ENCODE data around the gene GRIK4. TPM values are rescaled to one million over a fixed set of nuclear protein-coding genes. Genes with fewer than 3 reads are reported as not detected.

GRIK4 gene
- total RNA-seq, 1 experiment from 2014 or later = 3.3 TPM

DNA sequence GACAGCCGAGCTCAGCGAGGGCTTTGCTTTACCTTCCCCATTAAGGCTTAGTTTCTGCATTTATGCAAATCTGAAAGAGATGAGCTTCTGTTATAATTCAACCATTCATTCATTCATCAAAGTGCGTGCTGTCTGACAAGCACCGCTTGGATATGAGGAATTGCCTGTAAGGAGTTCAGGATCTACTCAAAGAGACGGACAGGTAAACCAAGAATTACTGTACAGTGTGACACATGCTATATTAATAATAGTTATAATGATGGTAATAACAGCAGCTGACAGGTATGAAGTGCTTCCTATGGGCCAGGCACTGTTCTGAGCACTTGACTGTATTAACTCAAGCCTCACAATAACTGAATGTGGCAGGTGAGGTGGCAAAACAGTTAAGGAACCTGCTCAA, 402.5 kb downstream of the GRIK4 start:
- Mint-ChIP-seq H3K4me3 (no peak overlapping the region), H3K9me3 (peaks cover 5% of the 10 kb centered on the region; the same call in 1 of the 2 replicates), H3K4me1 (peaks cover 24% of the 10 kb centered on the region), H3K27ac (no peak overlapping the region), H3K27me3 (ENCODE audit: low read depth) (no peaks in the 10 kb centered on the region; the same call in 1 of the 2 replicates), H3K36me3 (no peaks in the 10 kb centered on the region)
- ATAC-seq (no peak), DNase-seq (ENCODE audit: low spot score) (no peak)
- ChIA-PET POLR2A (interaction anchor here (0.8 kb wide), 1 partner anchor 80 kb away, joined by 3 read pairs; no protein-coding TSS in a partner anchor), CTCF (interaction anchor here (0.7 to 4.2 kb wide), 6 partner anchors 10 to 607 kb away, joined by 3 to 41 read pairs (median 4); no protein-coding TSS in a partner anchor)
- TF ChIP-seq ZNF416 (CRISPR knock-in tag; IDR thresholded peaks at IDR 0.05) = no peak
- no peak for TF ChIP-seq IRF2 (CRISPR knock-in tag; IDR thresholded peaks at IDR 0.05; ENCODE audit: borderline replicate concordance, low read depth)
- TF ChIP-seq, protein P1, sequence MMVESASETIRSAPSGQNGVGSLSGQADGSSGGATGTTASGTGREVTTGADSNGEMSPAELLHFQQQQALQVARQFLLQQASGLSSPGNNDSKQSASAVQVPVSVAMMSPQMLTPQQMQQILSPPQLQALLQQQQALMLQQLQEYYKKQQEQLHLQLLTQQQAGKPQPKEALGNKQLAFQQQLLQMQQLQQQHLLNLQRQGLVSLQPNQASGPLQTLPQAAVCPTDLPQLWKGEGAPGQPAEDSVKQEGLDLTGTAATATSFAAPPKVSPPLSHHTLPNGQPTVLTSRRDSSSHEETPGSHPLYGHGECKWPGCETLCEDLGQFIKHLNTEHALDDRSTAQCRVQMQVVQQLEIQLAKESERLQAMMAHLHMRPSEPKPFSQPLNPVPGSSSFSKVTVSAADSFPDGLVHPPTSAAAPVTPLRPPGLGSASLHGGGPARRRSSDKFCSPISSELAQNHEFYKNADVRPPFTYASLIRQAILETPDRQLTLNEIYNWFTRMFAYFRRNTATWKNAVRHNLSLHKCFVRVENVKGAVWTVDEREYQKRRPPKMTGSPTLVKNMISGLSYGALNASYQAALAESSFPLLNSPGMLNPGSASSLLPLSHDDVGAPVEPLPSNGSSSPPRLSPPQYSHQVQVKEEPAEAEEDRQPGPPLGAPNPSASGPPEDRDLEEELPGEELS (CRISPR knock-in tag; IDR thresholded peaks at IDR 0.05) = no peak

DNA sequence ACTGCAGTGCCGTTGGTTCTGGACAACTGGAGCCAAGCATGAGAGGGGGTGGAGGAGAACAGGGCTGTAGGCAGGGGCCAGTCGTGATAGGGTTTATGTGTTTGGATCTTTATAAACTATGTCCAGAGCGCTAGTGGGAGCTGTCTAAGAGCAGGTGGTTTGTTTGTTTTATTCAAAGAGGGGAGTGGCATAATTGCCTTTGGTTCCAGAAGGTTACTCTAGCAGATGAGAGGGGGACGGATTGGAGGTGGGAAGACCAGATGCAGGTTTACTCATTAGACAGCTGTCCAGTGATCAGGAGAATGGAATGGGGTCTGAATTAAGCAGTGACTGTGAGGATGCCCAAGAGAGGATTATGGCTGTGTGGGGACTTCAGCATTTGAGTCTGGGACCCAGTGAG, 403.1 kb downstream of the GRIK4 start:
- no peak overlapping the region for H3K27ac Mint-ChIP-seq
- DNase-seq (ENCODE audit: low spot score) (no peak), ATAC-seq (no peak)
- peaks cover 5% of the 10 kb centered on the region; the same call in 1 of the 2 replicates for H3K9me3 Mint-ChIP-seq
- peaks cover 29% of the 10 kb centered on the region for H3K4me1 Mint-ChIP-seq
- TF ChIP-seq ZNF219 (CRISPR knock-in tag; IDR thresholded peaks at IDR 0.05; ENCODE audit: borderline replicate concordance) (no peak), FOXP1 (CRISPR knock-in tag; IDR thresholded peaks at IDR 0.05; ENCODE audit: borderline replicate concordance) (no peak), IRF2 (CRISPR knock-in tag; IDR thresholded peaks at IDR 0.05; ENCODE audit: borderline replicate concordance, low read depth) (no peak), ZNF416 (CRISPR knock-in tag; IDR thresholded peaks at IDR 0.05) (no peak), SOX15 (CRISPR knock-in tag; IDR thresholded peaks at IDR 0.05) (no peak), ZBTB21 (CRISPR knock-in tag; IDR thresholded peaks at IDR 0.05; ENCODE audit: borderline replicate concordance) (no peak), ELF4 (CRISPR knock-in tag; IDR thresholded peaks at IDR 0.05; ENCODE audit: low read depth) (no peak), CREB1 (CRISPR knock-in tag; IDR thresholded peaks at IDR 0.05) (no peak)
- TF ChIP-seq, protein P2, sequence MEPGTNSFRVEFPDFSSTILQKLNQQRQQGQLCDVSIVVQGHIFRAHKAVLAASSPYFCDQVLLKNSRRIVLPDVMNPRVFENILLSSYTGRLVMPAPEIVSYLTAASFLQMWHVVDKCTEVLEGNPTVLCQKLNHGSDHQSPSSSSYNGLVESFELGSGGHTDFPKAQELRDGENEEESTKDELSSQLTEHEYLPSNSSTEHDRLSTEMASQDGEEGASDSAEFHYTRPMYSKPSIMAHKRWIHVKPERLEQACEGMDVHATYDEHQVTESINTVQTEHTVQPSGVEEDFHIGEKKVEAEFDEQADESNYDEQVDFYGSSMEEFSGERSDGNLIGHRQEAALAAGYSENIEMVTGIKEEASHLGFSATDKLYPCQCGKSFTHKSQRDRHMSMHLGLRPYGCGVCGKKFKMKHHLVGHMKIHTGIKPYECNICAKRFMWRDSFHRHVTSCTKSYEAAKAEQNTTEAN (CRISPR knock-in tag; IDR thresholded peaks at IDR 0.05) = no peak
- TF ChIP-seq, protein P3, sequence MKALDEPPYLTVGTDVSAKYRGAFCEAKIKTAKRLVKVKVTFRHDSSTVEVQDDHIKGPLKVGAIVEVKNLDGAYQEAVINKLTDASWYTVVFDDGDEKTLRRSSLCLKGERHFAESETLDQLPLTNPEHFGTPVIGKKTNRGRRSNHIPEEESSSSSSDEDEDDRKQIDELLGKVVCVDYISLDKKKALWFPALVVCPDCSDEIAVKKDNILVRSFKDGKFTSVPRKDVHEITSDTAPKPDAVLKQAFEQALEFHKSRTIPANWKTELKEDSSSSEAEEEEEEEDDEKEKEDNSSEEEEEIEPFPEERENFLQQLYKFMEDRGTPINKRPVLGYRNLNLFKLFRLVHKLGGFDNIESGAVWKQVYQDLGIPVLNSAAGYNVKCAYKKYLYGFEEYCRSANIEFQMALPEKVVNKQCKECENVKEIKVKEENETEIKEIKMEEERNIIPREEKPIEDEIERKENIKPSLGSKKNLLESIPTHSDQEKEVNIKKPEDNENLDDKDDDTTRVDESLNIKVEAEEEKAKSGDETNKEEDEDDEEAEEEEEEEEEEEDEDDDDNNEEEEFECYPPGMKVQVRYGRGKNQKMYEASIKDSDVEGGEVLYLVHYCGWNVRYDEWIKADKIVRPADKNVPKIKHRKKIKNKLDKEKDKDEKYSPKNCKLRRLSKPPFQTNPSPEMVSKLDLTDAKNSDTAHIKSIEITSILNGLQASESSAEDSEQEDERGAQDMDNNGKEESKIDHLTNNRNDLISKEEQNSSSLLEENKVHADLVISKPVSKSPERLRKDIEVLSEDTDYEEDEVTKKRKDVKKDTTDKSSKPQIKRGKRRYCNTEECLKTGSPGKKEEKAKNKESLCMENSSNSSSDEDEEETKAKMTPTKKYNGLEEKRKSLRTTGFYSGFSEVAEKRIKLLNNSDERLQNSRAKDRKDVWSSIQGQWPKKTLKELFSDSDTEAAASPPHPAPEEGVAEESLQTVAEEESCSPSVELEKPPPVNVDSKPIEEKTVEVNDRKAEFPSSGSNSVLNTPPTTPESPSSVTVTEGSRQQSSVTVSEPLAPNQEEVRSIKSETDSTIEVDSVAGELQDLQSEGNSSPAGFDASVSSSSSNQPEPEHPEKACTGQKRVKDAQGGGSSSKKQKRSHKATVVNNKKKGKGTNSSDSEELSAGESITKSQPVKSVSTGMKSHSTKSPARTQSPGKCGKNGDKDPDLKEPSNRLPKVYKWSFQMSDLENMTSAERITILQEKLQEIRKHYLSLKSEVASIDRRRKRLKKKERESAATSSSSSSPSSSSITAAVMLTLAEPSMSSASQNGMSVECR (CRISPR knock-in tag; IDR thresholded peaks at IDR 0.05; ENCODE audit: borderline replicate concordance) = no peak
- TF ChIP-seq, protein P4, sequence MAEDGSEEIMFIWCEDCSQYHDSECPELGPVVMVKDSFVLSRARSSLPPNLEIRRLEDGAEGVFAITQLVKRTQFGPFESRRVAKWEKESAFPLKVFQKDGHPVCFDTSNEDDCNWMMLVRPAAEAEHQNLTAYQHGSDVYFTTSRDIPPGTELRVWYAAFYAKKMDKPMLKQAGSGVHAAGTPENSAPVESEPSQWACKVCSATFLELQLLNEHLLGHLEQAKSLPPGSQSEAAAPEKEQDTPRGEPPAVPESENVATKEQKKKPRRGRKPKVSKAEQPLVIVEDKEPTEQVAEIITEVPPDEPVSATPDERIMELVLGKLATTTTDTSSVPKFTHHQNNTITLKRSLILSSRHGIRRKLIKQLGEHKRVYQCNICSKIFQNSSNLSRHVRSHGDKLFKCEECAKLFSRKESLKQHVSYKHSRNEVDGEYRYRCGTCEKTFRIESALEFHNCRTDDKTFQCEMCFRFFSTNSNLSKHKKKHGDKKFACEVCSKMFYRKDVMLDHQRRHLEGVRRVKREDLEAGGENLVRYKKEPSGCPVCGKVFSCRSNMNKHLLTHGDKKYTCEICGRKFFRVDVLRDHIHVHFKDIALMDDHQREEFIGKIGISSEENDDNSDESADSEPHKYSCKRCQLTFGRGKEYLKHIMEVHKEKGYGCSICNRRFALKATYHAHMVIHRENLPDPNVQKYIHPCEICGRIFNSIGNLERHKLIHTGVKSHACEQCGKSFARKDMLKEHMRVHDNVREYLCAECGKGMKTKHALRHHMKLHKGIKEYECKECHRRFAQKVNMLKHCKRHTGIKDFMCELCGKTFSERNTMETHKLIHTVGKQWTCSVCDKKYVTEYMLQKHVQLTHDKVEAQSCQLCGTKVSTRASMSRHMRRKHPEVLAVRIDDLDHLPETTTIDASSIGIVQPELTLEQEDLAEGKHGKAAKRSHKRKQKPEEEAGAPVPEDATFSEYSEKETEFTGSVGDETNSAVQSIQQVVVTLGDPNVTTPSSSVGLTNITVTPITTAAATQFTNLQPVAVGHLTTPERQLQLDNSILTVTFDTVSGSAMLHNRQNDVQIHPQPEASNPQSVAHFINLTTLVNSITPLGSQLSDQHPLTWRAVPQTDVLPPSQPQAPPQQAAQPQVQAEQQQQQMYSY (CRISPR knock-in tag; IDR thresholded peaks at IDR 0.05) = no peak
- TF ChIP-seq, protein P5, sequence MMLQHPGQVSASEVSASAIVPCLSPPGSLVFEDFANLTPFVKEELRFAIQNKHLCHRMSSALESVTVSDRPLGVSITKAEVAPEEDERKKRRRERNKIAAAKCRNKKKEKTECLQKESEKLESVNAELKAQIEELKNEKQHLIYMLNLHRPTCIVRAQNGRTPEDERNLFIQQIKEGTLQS (CRISPR knock-in tag; conservative IDR thresholded peaks at IDR 0.05) = no peak
- CTCF ChIA-PET = interaction anchor here (1.2 to 4.2 kb wide), 3 partner anchors 9 to 20 kb away, joined by 4 to 41 read pairs (median 5); no protein-coding TSS in a partner anchor
- POLR2A ChIA-PET = no interaction called here
- no peaks in the 10 kb centered on the region; the same call in 1 of the 2 replicates for H3K27me3 Mint-ChIP-seq (ENCODE audit: low read depth)
- H3K4me3 Mint-ChIP-seq = no peak overlapping the region
- H3K36me3 Mint-ChIP-seq = no peaks in the 10 kb centered on the region

Data from WTC11 (cell line).